Left lobe of liver (tissue), 2 donors: ENCODE measurements around the gene SFTA2. TPM values are rescaled to one million over a fixed set of nuclear protein-coding genes. Genes with fewer than 3 reads are reported as not detected.
A peak's percentile ranks its signal among the peaks of the same experiment; 100 is the strongest.

ENCODE experiments used
- ATAC-seq: fragments of 200-7000 bp; cut with Tn5 transposase; one replicate; pipeline ENCODE4 v1.9.1; 2020; ENCODE audit warnings: mild to moderate bottlenecking, moderate library complexity
- DNase-seq: peaks from one replicate; pipeline ENCODE4 v3.0.0-alpha.2; 2020; ENCODE audit warnings: low spot score
- total RNA-seq: library from RNA; stranded (reverse); gene quantifications from one replicate; pipeline ENCODE4 v1.2.1, GENCODE V29; 2021
- donor health status: DM: no; HTN: no; CAD: no; lungs with moderate emphysema.
- donor health status: DM: no; HTN: yes; CAD: no.

The SFTA2 gene
- total RNA-seq, 1 donor from 2014 or later: not detected

DNA sequence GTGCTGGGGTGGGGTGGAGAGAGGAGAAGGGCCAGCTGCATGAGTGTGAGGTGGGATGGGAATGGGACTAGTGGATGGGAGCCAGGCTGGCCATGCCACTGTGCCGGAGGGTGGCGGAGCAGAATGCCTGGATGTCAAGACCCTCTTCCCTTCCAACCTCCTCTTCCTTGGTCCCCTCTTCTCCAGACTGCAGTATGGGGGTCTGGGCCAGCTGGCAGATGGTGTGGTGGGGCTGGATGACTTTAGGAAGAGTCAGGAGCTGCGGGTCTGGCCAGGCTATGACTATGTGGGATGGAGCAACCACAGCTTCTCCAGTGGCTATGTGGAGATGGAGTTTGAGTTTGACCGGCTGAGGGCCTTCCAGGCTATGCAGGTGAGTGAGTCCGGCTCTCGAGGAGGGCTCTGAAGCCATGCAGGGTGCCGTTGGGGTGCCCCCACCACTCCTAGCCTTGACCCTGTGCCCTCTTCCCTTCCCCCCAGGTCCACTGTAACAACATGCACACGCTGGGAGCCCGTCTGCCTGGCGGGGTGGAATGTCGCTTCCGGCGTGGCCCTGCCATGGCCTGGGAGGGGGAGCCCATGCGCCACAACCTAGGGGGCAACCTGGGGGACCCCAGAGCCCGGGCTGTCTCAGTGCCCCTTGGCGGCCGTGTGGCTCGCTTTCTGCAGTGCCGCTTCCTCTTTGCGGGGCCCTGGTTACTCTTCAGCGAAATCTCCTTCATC is 40.0 kb downstream of the SFTA2 start:
- ATAC-seq (no peak), DNase-seq (no peak)

GRCh38 chr6:30891450-30891723 is 40.6 kb downstream of the SFTA2 start:
- no peak for DNase-seq
- ATAC-seq: no peak

DNA sequence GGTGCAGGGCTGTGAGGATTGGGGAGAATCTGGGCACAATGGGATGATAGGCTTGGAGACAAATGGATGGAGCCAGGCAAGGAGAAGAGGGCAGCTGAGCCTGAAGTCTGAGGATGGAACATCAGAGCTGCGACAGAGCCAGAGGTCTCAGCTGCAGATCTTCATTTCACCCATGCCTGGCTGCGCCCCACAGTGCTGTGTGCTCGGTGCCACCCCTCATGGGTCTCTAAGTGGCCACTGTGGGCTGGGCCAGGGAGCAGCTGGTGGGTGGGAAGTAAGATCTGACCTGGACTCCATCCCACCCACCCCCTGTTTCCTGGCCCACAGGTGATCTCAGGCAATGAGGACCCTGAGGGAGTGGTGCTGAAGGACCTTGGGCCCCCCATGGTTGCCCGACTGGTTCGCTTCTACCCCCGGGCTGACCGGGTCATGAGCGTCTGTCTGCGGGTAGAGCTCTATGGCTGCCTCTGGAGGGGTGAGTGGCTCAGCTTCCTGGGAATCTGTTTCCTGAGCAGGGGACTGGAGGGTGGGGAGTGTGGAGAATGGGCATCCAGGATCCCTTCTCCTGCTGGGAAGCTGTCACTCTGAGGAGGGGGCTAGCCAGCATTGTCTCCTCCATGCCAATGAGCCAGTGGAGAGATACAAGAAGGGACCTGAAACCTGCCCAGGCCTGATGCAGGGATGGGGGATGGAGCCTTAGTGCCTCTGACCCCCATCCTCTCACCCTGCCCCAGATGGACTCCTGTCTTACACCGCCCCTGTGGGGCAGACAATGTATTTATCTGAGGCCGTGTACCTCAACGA is 41.1 kb downstream of the SFTA2 start:
- DNase-seq: peak; percentile 38
- ATAC-seq: no peak

GRCh38 chr6:30889921-30890645 is 41.9 kb downstream of the SFTA2 start:
- ATAC-seq (no peak), DNase-seq (peak; percentile 40)

DNA sequence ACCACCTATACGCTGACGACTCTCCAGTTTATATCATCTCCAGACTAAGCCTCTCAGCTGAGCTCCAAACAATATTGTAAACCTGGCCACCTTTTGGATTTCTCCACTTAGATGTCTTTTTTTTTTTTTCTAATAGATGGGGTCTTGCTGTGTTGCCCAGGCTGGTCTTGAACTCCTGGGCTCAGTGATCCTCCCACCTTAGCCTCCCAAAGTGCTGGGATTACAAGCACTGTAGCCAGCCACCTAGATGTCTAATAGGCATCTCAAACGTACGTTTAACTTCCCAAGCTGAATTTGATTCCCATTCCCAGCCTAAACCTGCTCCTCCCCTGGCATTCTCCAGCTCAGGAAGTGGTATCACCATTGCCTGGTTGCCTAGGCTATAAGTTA is 42.5 kb downstream of the SFTA2 start:
- no peak for ATAC-seq

DNA sequence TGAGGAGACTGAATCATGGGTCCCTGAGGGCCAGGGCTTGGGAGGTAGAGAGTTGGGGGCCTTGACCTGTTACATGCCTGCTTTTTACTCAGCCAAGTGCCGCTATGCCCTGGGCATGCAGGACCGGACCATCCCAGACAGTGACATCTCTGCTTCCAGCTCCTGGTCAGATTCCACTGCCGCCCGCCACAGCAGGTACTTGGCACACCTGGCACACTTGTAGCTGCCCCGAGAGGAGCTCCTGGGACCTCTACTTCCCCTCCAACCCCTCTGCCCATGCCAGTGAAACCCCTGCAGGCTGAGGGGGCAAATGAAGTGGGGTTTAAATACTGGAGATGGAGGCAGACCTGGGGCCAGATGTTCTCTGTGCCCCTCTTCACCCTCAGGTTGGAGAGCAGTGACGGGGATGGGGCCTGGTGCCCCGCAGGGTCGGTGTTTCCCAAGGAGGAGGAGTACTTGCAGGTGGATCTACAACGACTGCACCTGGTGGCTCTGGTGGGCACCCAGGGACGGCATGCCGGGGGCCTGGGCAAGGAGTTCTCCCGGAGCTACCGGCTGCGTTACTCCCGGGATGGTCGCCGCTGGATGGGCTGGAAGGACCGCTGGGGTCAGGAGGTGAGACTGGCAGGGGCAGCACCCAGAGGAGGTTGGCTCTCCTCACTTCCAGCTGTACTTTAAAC is 43.0 kb downstream of the SFTA2 start:
- ATAC-seq (no peak), DNase-seq (peak; percentile 41)

More for the DNA sequence above, 42.5 kb downstream of the SFTA2 start:
- no peak for DNase-seq

DNA sequence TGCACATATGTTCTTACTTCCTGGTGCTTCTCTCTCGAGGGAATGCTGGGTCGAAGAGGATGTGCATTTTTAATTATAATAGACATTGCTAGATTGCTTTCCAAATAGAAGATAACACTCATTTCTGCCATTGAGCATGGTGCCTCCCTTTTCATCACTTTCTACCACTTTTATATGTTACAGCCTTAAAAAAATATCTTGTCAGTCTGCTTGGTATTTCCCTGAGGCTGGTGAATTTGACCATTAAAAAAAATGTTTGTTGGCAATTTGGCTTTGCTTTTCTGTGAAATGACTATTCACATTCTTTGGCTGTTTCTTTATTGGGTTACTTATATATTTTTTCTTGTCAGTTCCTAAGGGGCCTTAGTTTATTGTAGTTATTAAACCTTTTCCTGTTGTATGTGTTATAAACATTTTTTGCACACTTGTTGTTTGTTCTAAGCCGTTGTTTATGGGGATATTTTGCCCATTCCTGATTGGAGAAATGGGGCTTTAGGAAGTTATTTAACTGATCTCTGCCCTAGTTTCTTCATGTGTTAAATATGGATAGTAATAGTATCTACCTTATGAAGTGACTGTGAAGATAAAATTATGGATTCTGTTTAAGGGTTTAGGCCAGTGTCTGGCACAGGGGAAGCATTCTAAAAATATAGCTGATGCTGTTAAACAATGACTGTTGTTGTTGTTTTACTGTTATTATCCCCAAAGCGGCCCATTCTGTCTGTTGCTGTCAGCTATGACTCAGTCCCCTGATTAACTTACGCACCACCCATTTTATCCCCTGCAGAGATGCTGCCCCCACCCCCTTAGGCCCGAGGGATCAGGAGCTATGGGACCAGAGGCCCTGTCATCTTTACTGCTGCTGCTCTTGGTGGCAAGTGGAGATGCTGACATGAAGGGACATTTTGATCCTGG is 43.8 kb downstream of the SFTA2 start:
- no peak for ATAC-seq
- DNase-seq: no peak

DNA sequence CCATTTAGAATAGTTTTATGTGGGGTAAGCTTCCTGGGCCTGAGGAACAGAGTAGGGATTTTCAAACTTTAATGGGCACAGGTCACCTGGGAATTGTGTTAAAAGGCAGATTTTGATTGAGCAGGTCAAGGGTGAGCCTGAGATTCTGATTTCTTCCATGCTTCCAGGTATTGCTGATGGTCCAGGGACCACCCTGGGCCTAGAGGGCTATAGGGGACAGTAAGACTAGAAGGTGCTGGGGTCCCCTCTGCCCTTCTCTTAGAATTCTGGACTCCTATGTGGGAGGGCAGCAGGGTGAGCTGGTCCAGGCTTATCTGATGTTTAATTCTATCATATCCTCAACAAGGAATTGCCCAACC is 45.1 kb downstream of the SFTA2 start:
- ATAC-seq (no peak), DNase-seq (peak; percentile 29)

DNA sequence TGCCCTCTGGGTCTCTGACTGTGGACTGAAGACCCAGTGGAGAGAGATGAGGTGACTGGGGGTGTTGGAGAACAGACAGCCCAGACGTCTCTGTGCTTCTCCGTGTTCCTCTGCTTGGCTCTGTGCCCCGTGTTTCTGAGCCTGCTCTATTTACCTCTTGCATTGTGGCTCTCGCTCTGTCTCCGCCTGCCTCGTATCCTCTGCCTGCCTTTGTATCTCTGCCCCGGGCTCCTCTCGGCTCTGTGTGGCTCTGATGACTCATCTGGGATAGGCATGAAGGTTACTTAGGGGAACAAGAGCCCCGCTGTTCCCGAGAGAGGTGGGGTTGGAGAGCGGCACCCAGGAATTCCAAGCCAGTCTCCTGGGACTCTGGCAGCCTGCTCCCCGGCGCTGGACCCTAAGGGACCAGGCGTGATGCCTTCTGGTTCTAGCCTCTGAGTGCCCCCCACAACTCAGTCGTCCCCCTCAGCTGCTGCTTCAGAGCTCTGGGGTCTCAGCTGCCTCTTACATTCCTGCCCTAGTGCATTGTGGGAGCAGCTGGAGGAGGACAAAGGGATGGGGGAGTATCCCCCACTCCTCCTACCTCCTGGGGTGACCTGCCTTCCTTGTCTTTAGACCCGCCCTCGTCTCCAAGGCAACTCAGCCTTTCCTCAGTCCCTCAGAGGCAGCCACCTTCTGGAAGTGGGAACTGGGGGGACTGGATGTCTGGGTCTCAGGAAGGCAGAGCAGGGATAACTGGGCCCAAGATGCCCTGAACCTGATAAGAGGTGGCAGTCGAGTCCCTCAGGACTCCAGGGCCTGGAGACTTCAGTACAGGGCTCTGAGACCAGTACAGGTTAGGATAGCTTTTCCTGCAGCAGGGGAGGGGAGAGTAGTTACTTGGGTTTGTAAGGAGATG is 45.7 kb downstream of the SFTA2 start:
- ATAC-seq: peak; percentile 43
- DNase-seq: peak; percentile 52

GRCh38 chr6:30885481-30885998 is 46.4 kb downstream of the SFTA2 start:
- no peak for DNase-seq
- no peak for ATAC-seq

GRCh38 chr6:30884521-30885480 is 47.2 kb downstream of the SFTA2 start:
- DNase-seq (peak; percentile 45), ATAC-seq (peak; percentile 47)

DNA sequence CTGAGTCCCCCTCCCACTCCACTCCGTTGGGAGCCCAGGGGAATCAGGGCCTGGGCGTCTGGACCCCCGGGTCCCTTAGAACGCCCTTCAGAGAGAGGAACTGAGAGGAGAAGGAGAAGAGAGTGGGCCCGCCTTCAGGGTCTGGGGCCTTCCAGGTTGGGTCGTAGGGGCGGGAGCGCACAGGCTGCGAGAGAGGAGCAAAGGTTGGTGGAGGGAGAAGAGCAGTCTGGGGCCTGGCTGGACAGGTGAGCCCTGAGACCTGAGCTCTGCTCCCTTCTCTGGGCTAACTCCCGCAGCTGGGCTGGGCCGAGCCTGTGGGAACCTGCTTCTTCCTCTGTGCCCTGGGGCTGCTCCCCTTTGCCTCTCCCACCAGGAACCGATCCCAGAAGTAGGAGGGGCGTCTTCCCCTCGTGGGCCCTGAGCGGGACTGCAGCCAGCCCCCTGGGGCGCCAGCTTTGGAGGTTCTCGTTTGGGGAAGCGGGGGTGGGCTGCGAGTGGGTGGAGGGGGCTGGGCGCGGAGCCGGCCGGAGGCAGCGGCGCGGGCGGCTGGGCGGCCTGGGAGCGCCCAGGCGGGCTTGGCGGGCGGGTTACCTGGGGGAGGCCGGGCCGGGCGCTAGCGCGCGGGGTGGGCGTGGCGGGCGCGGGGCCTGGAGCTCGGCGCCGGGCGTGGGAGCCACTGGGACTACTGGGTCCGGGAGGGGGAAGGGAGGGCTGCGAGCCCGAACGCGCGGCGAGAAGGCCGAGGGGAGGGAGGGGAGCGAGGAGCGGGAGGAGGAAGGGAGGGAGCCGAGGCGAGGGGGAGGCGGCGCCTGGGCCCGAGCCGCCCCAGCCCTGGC is 48.1 kb downstream of the SFTA2 start, which contains the start of gene DDR1:
Gene DDR1, plus strand, starts transcription at position 835 of the 836 bp plus-strand sequence. CDS start 4,211 bp downstream, outside the sequence.
- ATAC-seq: peak; percentile 70
- peak; percentile 56 for DNase-seq

DNA sequence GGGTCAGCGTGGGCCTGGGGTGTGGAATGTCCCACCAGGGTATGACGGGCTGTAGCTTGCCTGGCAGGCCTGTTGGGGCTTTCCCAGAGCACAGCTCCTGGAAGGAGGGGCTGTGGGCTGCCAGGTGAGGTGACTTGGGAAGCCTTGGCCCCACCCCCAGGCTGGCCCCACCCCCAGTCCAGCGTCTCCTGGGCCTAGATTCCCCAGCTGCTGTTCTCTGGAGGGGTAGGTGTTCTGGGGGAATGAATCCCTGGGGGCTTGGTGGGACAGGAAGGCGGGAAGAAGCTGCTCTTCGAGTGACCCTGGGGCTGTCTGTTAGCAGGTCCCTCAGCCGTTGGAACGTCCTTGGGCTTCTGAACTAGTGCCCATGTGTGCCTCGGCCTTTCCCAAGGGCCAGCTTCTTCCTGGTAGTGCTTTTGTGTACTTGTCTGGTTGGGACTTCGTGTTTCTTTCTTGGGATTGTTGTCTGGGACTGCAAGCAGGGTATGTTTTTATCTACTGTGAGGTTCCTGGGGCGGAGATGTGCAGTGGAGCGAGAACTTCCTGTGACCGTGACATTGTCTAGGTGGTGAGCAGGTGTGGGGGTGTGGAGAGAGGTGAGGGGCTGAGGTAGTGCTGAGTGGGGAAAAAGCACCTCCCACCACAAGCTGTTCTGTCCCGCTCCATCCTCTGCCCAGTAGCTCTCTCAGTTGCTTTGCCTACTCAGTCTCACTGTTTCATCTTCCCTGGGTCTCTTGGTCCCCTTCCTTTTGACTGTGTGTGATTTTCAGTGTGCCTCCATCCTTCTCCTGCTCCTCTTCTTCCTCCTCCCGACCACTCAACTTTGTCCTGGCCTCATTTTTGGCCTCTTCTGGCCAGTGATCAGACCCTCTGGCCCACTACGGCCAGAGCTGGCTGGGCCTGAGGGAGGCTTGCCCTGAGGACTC is 48.9 kb downstream of the SFTA2 start:
- no peak for ATAC-seq
- DNase-seq: peak; percentile 47

DNA sequence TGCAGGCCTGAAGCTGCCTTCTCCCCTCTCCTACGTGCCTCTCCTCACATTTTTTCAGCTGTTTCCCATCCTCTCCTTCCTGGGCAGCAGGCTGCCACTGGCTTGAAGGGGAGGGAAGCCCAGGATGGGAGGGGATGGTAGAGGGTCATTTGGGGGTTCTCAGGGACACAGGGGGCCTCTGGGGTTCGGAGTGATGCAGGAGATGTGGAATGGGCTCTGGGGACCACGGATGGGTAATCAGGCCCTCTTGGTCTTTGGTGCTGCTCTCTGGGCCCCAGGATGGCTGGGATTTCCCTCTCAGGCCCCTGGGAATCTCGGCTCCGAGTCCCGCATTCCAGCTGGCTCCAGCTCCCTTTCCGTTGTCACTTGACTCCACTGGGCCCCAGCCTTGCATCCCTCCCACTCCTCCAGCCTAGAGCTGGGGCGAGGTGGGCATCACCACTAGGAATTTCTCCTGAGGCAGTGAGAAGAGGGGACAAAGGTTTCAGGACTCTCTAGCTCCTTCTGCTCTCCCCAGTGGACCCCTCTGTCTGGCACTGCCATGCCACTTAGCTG is 49.7 kb downstream of the SFTA2 start:
- no peak for ATAC-seq
- peak; percentile 35 for DNase-seq
